SK-N-MC (cell line): ENCODE results near the gene IPO11.

Source experiments
- DNase-seq: peaks from one replicate; pipeline ENCODE4 v3.0.0-alpha.2; 2011; ENCODE audit warnings: low read depth, low spot score
- H3K27ac ChIP-seq: fragments of 200-600 bp; sonication (generic); 2 replicates; pipeline ENCODE4 v1.5.1; 2016; ENCODE audit warnings: mixed run types
- H3K36me3 ChIP-seq: fragments of 200-600 bp; sonication (generic); 2 replicates; pipeline ENCODE4 v1.6.1; 2017; ENCODE audit warnings: antibody characterized with exemption, low read length, mixed read lengths; ENCODE audit not compliant: insufficient read depth
- H3K4me3 ChIP-seq: fragments of 200-600 bp; sonication (generic); 2 replicates; pipeline ENCODE4 v1.5.1; 2016
- H3K9ac ChIP-seq: fragments of 200-600 bp; sonication (generic); 2 replicates; pipeline ENCODE4 v1.8.0; 2017; ENCODE audit warnings: mixed run types, mixed read lengths; ENCODE audit not compliant: insufficient read length
- H3K9me3 ChIP-seq: fragments of 200-600 bp; sonication (generic); 2 replicates; pipeline ENCODE4 v1.6.1; 2017; ENCODE audit warnings: low read depth, mild to moderate bottlenecking, antibody characterized with exemption, low read length, moderate library complexity, mixed read lengths
- EZH2 ChIP-seq: fragments of 200-600 bp; sonication (generic); IDR thresholded peaks from one replicate; pipeline ENCODE4 v1.6.1; 2017; ENCODE audit warnings: antibody characterized with exemption
- FOXP2 ChIP-seq: optimal IDR thresholded peaks from 2 replicates; pipeline ENCODE3; 2011; ENCODE audit warnings: mild to moderate bottlenecking, moderate library complexity; ENCODE audit not compliant: insufficient read depth; ENCODE audit errors: extremely low read length, control extremely low read depth
- POLR2AphosphoS5 ChIP-seq: IDR thresholded peaks from 2 replicates; pipeline ENCODE4 v1.6.1; 2012; ENCODE audit warnings: mild to moderate bottlenecking, low read depth, low read length, borderline replicate concordance

Gene IPO11

GRCh38 chr5:62465985-62466925 lies 53.7 kb downstream of the IPO11 start:
- TF ChIP-seq POLR2AphosphoS5 (no peak), EZH2 (no peak), FOXP2 (no peak)
- Histone ChIP-seq H3K36me3 (peaks cover 25% of the 10 kb centered on the region), H3K27ac (peak overlapping the region; percentile 11; the same call in 1 of the 2 replicates), H3K9me3 (no peaks in the 10 kb centered on the region), H3K4me3 (no peak overlapping the region), H3K9ac (peak overlapping the region; percentile 39)
- DNase-seq: no peak

GRCh38 chr5:62473209-62473608 lies 60.6 kb downstream of the IPO11 start:
- DNase-seq: no peak
- Histone ChIP-seq H3K27ac (no peak overlapping the region), H3K9ac (no peak overlapping the region), H3K36me3 (peaks cover 16% of the 10 kb centered on the region), H3K4me3 (no peak overlapping the region), H3K9me3 (no peaks in the 10 kb centered on the region)
- TF ChIP-seq POLR2AphosphoS5 (no peak), FOXP2 (no peak), EZH2 (no peak)

GRCh38 chr5:62475072-62475471 lies 62.5 kb downstream of the IPO11 start:
- Histone ChIP-seq H3K4me3 (no peak overlapping the region), H3K27ac (no peak overlapping the region), H3K36me3 (peaks cover 11% of the 10 kb centered on the region), H3K9me3 (no peaks in the 10 kb centered on the region), H3K9ac (no peak overlapping the region)
- no peak for TF ChIP-seq POLR2AphosphoS5
- TF ChIP-seq FOXP2: no peak
- no peak for TF ChIP-seq EZH2
- DNase-seq: no peak

- TF ChIP-seq POLR2AphosphoS5 (no peak), FOXP2 (no peak), EZH2 (no peak)
- Histone ChIP-seq H3K27ac (peak overlapping the region; percentile 38; the same call in 1 of the 2 replicates), H3K36me3 (peaks cover 11% of the 10 kb centered on the region)
Observed at GRCh38 chr5:62477801-62478200, 65.2 kb downstream of the IPO11 start.

GRCh38 chr5:62483556-62483955 lies 71.0 kb downstream of the IPO11 start:
- Histone ChIP-seq H3K9ac (no peak overlapping the region), H3K27ac (no peak overlapping the region), H3K9me3 (no peaks in the 10 kb centered on the region), H3K36me3 (peaks cover 36% of the 10 kb centered on the region), H3K4me3 (no peak overlapping the region)
- TF ChIP-seq FOXP2 (no peak), EZH2 (no peak), POLR2AphosphoS5 (no peak)
- no peak for DNase-seq

More at GRCh38 chr5:62477801-62478200, 65.2 kb downstream of the IPO11 start:
- Histone ChIP-seq H3K4me3 (no peak overlapping the region), H3K9me3 (no peaks in the 10 kb centered on the region), H3K9ac (no peak overlapping the region)
- DNase-seq: no peak

GRCh38 chr5:62486672-62487071 lies 74.1 kb downstream of the IPO11 start:
- Histone ChIP-seq H3K9me3 (no peaks in the 10 kb centered on the region), H3K9ac (no peak overlapping the region), H3K4me3 (no peak overlapping the region), H3K36me3 (peaks cover 40% of the 10 kb centered on the region), H3K27ac (no peak overlapping the region)
- no peak for DNase-seq
- no peak for TF ChIP-seq POLR2AphosphoS5
- TF ChIP-seq FOXP2: no peak
- TF ChIP-seq EZH2: no peak

- TF ChIP-seq POLR2AphosphoS5 (no peak), FOXP2 (no peak), EZH2 (no peak)
- Histone ChIP-seq H3K27ac (no peak overlapping the region), H3K4me3 (no peak overlapping the region), H3K36me3 (peaks cover 40% of the 10 kb centered on the region), H3K9me3 (no peaks in the 10 kb centered on the region), H3K9ac (no peak overlapping the region)
- no peak for DNase-seq
Observed at GRCh38 chr5:62488531-62488930, 76.0 kb downstream of the IPO11 start.

- Histone ChIP-seq H3K36me3 (peaks cover 37% of the 10 kb centered on the region), H3K27ac (no peak overlapping the region), H3K4me3 (no peak overlapping the region), H3K9me3 (no peaks in the 10 kb centered on the region), H3K9ac (no peak overlapping the region)
- no peak for DNase-seq
- TF ChIP-seq FOXP2: no peak
- no peak for TF ChIP-seq EZH2
- no peak for TF ChIP-seq POLR2AphosphoS5
Observed at GRCh38 chr5:62489471-62489870, 76.9 kb downstream of the IPO11 start.
